ENCODE measurements around the gene SPPL2B. TPM values are rescaled to one million over a fixed set of nuclear protein-coding genes. Genes with fewer than 3 reads are reported as not detected.

Gene SPPL2B
- polyA plus RNA-seq, 4 donors, result 53.8 to 91.6 (median 59.9) TPM

- DNase-seq (ENCODE audit: low read depth in 4 of 4, low spot score in 3 of 4), result no peak
Observed at GRCh38 chr19:2300533-2300932, 28.0 kb upstream of the SPPL2B start.

DNA sequence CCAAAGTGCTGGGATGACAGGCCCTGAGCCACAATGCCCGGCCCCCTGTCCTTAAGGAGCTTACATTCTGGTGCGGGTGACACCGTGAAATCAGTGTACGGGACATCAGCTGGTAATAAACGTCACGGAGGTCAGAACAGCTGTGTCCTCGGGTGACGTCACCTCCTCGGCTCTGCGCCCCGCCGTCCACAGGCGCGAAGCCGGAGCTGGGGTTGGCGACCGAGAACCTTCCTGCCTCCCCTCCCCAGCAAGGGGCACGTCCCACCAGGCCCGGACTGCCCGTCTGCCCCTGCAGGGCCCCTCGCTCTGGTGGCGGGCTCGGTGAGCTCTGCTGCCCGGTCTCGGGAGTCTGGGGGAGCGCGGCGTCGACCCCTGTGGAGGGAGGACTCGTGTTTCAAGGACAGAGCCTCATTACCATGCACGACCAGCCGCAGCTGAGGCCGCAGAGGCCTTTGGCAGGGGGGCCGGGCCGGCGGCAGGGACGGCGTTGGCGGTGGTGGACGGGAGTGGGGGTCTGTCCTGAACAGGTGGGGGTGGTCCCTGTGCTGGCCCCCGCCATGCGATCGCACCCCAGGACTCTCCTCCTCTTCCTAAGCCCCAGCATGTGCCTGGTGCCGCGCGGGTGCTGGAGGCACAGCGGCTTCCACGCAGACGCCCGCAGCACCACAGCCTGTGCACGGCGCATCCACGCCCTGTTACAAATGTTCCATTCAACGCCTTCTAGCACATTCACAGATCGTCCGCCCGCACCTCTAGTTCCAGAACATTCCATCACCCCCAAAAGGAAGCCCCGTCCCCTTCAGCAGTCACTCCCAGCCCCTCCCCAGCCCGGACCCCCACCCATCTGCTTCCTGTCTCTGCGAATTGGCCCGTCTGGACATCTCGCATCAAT is 25.9 kb upstream of the SPPL2B start:
- no peak for DNase-seq (ENCODE audit: low read depth in 4 of 4, low spot score in 3 of 4)

GRCh38 chr19:2303211-2303798 is 25.2 kb upstream of the SPPL2B start:
- DNase-seq (ENCODE audit: low read depth in 4 of 4, low spot score in 3 of 4), result no peak

DNA sequence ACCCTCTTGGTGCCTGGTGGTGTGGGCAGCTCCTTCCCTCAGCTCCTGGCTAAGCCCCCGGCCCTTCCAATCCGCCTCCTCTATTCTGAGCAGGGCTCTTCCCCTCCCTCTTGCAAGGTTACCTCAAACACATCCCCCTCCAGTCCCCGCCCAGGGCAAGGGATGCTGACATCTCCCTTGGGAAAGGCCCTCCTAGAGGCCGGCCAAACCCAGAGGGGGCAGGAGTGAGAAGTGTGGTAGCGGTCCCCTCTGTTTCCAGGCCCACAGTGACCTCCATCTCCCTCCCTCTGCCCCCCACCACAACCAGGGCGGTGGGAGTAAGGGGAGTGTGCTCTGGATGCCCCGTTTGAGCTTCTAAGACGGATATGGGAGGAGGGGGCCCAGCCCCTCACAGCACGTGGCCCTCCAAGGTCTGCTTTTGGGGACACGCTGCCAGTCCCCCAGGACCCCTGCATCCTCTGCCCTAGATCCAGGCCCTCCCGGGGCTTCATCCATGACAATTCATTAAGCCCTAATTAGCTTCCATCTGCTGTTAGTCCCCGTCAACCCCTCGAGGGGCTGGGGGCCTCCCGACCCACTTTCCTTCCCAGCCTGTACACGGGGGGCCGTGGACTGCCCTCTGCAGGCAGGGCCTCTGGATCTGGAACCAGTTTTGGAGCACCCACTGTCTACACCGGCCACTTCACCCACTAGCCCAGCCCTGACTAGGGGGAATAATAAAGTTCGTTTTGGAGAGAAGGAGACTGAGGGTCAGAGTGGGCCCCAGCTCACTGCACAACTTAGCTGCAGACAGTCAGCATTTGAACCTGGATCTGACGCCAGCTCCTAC is 22.8 kb upstream of the SPPL2B start:
- DNase-seq (ENCODE audit: low read depth in 4 of 4, low spot score in 3 of 4), result no peak

DNA sequence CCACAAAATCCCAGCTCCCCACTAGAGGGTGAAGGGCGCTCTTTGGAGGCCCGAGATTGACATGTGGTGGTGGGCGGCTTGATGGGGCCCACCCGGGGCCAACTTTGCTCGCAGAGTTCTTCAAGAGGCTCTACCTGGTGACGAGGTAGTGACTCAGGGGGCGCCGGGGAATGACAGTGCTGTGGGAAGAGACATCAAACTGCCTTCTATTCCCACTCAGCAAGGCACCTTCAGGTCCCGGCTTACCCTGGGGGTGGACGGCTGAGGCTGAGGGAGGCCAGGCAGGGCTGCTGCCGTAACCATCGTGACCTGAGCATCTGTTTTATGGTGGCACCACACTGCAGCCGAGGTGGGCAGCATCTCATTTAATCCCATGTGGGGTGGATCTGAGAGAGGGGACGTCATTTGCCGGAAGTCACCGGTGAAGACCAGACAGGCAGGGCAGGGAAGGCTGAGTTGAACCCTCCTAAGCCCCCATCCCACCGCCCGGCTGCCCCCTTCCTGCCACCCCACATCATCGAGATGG is 22.1 kb upstream of the SPPL2B start:
- no peak for DNase-seq (ENCODE audit: low read depth in 4 of 4, low spot score in 3 of 4)

GRCh38 chr19:2306971-2307370 is 21.5 kb upstream of the SPPL2B start:
- DNase-seq (ENCODE audit: low read depth in 4 of 4, low spot score in 3 of 4), result no peak

DNA sequence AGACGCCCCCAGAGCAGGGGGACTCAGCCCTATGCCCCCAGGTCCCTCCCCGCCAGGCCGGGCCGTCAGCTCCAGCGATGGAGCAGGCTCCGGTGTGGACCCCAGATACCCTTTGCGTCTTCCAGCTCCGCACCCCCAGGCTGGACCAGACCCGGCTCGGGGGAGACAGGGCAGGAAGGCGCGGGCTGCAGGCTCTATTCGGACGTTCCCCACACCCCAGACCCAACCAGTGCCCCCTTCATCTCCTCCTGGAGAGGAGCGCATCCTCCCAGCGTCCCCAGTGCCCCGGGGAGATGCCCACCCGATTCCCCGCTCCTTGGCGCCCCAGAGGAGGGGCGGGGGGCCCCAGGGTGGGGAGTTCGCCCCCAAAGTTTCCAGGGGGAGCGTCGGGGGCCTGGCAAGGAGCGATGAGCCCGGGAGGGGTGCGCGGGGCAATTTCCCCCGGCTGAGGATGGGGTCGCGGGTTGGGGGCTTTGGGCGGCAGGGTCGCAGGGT is 20.9 kb upstream of the SPPL2B start:
- DNase-seq (ENCODE audit: low read depth in 4 of 4, low spot score in 3 of 4), result no peak

DNA sequence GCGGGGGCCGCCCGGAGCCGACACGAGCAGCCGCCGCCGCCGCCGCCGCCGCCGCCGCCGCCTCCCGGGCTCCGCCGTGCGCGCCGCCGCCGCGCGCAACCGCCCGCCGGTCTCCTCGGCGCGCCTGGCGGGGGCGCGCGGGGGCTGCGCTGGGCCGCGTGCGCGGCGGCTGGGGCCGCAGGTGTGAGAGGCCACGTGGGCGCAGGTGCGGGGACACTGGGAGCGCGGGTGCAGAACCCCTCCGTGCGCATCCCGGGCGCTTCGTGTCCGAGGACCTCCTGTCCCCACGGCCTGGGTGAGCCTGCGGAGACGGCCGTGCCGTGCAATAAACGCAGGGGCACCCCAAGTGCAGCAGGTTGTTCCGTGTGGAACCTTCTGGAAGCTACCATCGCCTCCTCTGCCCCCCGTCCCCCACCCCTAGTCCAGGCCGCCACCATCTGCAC is 20.3 kb upstream of the SPPL2B start, which contains the start of gene LINGO3:
Gene LINGO3, minus strand, starts transcription at position 41 of the 443 bp plus-strand sequence. CDS start 16,378 bp downstream, outside the sequence.
- DNase-seq (ENCODE audit: low read depth in 4 of 4, low spot score in 3 of 4), result no peak

- DNase-seq (ENCODE audit: low read depth in 4 of 4, low spot score in 3 of 4), result no peak
Observed at GRCh38 chr19:2309734-2310362, 18.6 kb upstream of the SPPL2B start.

- no peak for DNase-seq (ENCODE audit: low read depth in 4 of 4, low spot score in 3 of 4)
Observed at GRCh38 chr19:2311093-2311492, 17.4 kb upstream of the SPPL2B start.

DNA sequence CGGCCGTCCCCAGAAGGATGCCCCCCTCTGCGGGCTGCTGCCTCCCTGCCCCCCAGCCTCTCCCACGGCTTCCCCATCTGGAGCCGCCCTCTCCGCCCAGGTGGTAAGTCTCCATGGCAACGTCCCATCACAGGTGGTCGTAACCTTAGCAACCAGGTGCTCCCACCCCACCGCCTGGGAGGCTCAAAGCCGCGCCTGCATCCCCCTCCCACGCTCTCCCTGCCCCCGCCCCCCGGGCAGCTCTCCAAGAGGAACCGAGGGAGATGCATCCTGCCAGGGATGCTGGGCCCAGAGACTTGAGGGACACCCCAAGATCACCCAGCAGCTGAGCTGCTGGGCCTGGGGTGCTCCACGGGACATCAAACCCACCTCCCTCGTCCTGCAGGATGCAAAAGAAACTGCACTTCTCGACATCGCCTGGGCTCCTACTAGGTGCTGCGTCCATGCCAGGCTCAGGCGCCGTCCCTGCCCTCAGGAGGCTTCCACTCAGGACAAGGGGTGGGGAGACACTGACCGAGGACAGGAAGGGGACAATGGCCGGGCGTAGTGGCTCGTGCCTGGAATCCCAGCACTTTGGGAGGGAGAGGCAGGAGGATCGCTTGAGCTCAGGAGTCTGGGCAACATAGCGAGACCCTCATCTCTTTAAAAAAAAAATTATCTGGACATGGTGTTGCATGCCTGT is 15.5 kb upstream of the SPPL2B start:
- no peak for DNase-seq (ENCODE audit: low read depth in 4 of 4, low spot score in 3 of 4)

DNA sequence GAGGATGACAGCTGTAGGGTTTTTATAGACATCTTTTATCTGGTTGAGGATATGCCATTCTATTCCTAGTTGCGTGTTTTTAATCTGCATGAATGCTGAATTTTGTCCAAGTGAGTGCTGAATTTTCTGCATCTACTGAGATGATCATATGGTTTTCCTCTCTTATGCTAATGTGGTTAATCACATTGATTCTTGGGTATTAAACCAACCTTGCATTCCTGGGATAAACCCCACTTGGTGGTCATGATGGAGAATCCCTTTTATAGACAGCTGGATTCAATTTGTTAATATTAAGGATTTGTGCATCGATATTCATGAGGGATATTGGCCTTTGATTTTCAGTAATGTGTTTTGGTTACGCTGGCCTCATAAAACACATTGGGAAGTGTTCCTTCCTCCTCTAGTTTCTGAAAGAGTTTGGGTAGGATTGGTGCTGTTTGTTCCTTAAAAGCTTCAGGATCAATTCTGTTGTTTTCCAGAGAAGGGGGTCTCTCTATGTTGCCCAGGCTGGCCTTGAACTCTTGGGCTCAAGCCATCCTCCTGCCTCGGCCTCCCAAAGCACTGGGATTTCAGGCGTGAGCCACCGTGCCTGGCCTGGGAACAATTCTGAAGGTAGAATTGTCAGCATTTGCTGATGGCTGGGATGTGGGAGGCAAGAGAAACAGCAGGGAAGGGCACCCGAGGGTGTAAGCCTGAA is 13.2 kb upstream of the SPPL2B start:
- no peak for DNase-seq (ENCODE audit: low read depth in 4 of 4, low spot score in 3 of 4)

DNA sequence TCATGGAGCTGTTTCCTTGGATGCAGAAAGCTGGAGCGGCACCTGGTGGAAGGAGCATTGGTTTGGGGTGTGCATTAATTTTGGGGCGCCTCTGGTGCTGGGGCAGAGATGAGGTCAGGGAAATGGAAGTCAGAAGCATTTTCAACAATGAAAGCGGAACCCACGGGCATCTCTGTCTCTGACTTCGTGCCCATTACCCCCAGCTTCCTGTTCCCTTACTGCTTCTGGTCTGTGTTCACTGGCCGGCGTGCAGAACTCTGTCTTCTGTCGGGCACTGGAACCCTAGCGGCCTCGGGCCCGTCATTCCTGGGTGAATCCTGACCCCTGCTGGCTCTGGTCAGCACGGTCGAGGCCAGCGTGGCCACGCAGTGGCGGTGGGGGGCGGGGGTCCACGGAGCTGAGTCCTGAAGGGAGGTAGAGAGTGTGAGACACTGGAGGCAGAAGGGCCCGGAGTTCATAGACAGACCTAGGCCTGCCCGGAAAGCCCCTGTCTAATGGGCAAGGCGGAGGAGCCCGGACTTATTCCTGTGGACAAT is 12.6 kb upstream of the SPPL2B start:
- no peak for DNase-seq (ENCODE audit: low read depth in 4 of 4, low spot score in 3 of 4)

DNA sequence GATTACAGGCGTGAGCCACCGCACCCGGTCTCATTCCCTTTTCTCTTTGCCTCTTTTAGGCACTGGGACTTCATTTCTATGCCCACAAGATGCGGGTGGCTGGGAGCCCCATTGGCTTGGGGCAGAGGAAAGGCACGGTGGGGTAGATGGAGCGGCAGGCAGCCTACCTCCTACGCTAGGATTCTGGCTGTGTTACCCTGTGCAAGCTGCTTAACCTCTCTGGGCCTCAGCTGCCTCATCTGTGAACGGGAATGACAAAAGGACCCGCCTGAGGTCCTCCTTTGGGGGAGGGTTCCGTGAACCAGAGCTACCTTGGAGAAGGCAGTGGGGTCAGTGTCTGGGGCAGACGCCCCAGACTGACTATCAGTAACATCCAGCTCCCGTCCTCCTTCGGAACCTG is 11.2 kb upstream of the SPPL2B start:
- DNase-seq (ENCODE audit: low read depth in 4 of 4, low spot score in 3 of 4), result no peak

GRCh38 chr19:2317756-2318155 is 10.7 kb upstream of the SPPL2B start:
- no peak for DNase-seq (ENCODE audit: low read depth in 4 of 4, low spot score in 3 of 4)

DNA sequence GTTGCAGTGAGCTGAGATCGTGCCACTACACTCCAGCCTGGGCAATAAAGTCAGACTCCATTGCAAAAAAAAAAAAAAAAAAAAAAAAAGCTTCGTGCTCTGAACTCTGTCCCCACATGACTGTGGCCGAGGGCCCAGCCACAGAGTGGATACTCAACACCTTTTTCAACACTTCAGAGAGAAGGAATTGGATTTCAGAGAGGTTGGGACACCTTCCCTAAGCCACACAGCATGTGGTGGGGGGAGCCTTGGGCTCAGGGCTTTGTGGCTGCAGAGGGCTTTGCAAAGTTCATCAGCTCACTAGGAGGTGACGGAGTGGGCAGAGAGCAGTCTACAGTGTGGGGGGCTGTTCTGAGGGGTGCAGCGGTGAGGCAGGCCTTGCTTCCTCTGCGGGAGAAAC is 9.6 kb upstream of the SPPL2B start:
- DNase-seq (ENCODE audit: low read depth in 4 of 4, low spot score in 3 of 4), result no peak

DNA sequence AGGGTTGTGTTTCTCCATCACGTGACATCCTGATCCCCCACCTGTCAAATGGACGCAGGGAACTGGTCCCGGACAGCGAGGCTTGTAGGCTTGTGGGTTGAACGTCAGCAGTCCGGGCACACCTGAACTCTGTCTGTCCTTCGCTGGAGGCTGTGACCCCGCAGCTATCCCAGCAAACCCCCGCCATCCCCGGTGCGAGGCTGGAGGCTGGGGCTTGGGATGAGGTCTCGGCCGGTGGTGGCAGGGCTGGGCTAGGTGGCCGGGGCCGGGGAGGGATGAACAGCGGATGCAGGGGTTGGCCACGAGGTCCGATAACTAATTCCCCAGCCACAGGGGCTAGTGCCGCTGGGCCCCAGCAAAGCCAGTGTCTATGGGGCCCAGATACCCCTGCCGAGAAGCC is 8.9 kb upstream of the SPPL2B start:
- no peak for DNase-seq (ENCODE audit: low read depth in 4 of 4, low spot score in 3 of 4)

DNA sequence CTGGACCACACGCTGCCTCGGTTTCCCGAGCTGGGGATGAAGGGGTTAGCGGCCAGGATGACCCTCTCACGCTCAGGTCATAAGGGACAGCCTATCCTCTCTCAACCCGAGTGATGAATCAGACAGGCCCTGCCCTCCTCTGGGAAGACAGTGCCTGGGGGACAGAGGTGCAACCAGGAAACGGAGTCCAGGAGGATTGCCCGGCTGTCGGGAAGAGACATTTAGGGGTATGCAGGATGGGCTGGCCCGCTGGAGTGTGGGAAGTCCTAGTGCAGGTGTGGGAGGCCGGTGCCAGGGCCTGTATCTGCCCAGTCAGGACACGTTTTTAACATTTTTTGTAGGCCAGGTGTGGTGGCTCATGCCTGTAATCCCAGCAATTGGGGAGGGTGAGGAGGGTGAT is 8.4 kb upstream of the SPPL2B start:
- DNase-seq (ENCODE audit: low read depth in 4 of 4, low spot score in 3 of 4), result no peak

GRCh38 chr19:2320939-2321338 is 7.5 kb upstream of the SPPL2B start:
- DNase-seq (ENCODE audit: low read depth in 4 of 4, low spot score in 3 of 4), result no peak
